Endodermal cell (in vitro differentiated cells): ENCODE data around the gene ARSA. TPM values are rescaled to one million over a fixed set of nuclear protein-coding genes. Genes with fewer than 3 reads are reported as not detected.

Experiments
- DNase-seq: peaks from one replicate; pipeline ENCODE4 v3.0.0-alpha.2; 2017
- H3K27ac ChIP-seq: 2 replicates; pipeline ENCODE4 v1.5.1; 2013; ENCODE audit warnings: mild to moderate bottlenecking, low read depth, low read length, moderate library complexity
- H3K27me3 ChIP-seq: 2 replicates; pipeline ENCODE4 v1.6.1; 2013; ENCODE audit warnings: mild to moderate bottlenecking, low read length, moderate library complexity; ENCODE audit not compliant: insufficient read depth, control insufficient read depth, poor library complexity, severe bottlenecking
- H3K36me3 ChIP-seq: 2 replicates; pipeline ENCODE4 v1.7.0; 2013; ENCODE audit warnings: mild to moderate bottlenecking, low read length, moderate library complexity; ENCODE audit not compliant: control insufficient read depth, insufficient read depth
- H3K4me1 ChIP-seq: one replicate; pipeline ENCODE4 v1.7.0; 2013; ENCODE audit warnings: low read length; ENCODE audit not compliant: control insufficient read depth, insufficient read depth
- H3K4me3 ChIP-seq: 2 replicates; pipeline ENCODE4 v1.5.1; 2013; ENCODE audit warnings: mild to moderate bottlenecking, low read length, moderate library complexity
- H3K9ac ChIP-seq: 2 replicates; pipeline ENCODE4 v1.6.1; 2013; ENCODE audit warnings: mild to moderate bottlenecking, low read length, moderate library complexity; ENCODE audit not compliant: poor library complexity, severe bottlenecking; ENCODE audit errors: extremely low read depth
- H3K9me3 ChIP-seq: 2 replicates; pipeline ENCODE4 v1.6.1; 2013; ENCODE audit warnings: mild to moderate bottlenecking, low read length, moderate library complexity; ENCODE audit not compliant: control insufficient read depth
- H3K27ac Mint-ChIP-seq: 2 replicates; pipeline ENCODE4 v1.8.0; 2020; ENCODE audit warnings: mixed read lengths
- H3K27me3 Mint-ChIP-seq: 2 replicates; pipeline ENCODE4 v1.8.0; 2021; ENCODE audit warnings: mild to moderate bottlenecking, mixed read lengths; ENCODE audit not compliant: insufficient read depth
- H3K36me3 Mint-ChIP-seq: 2 replicates; pipeline ENCODE4 v1.8.0; 2020; ENCODE audit warnings: low read depth, mixed read lengths
- H3K4me1 Mint-ChIP-seq: 2 replicates; pipeline ENCODE4 v1.8.0; 2020; ENCODE audit warnings: mixed read lengths
- H3K4me3 Mint-ChIP-seq: 2 replicates; pipeline ENCODE4 v1.8.0; 2020; ENCODE audit warnings: mild to moderate bottlenecking, moderate library complexity, mixed read lengths
- H3K9me3 Mint-ChIP-seq: 2 replicates; pipeline ENCODE4 v1.8.0; 2020; ENCODE audit warnings: mild to moderate bottlenecking, mixed read lengths
- CTCF ChIP-seq: fragments of 200-600 bp; sonication (generic); conservative IDR thresholded peaks from 2 replicates; pipeline ENCODE4 v1.5.0; 2021; ENCODE audit warnings: antibody characterized with exemption, mild to moderate bottlenecking
- WGBS, 2 experiments: methylation state at CpG; one replicate each; pipeline versions ENCODE4 v1.1.5 to v1.1.7; 2013; ENCODE audit warnings: missing lambda C conversion rate in 2 of 2, mixed read lengths in 1 of 2; ENCODE audit not compliant: insufficient coverage in 1 of 2, insufficient read length in 1 of 2; 5-methylcytosine and 5-hydroxymethylcytosine counted together
- total RNA-seq, 2 donors: library from RNA; stranded (reverse); fragmentation: NEBNext Ultra II Directional in 1 of 2; extraction: Animal tissue kit (Norgen Biotek cat#: 25700) in 1 of 2; gene quantifications; 2 replicates in 1 of 2; 3 replicates in 1 of 2; pipeline ENCODE4 v1.2.1, GENCODE V29; 2021

ARSA gene
- total RNA-seq, 2 donors from 2014 or later = 28.6 to 30.6 TPM

- no peak overlapping the region for H3K4me3 Mint-ChIP-seq
- peak; percentile 31 for DNase-seq
- no peaks in the 10 kb centered on the region for H3K9me3 Mint-ChIP-seq
- 88 to 91% methylated on average over 16 to 18 of the region's 18 CpGs for WGBS, 2 experiments
- Histone ChIP-seq H3K4me1 (no peaks in the 10 kb centered on the region), H3K27ac (no peak overlapping the region), H3K4me3 (no peak overlapping the region), H3K36me3 (no peaks in the 10 kb centered on the region), H3K9me3 (no peaks in the 10 kb centered on the region), H3K9ac (no peak overlapping the region), H3K27me3 (peaks cover 59% of the 10 kb centered on the region)
- no peak for TF ChIP-seq CTCF
- H3K27me3 Mint-ChIP-seq = peaks cover 86% of the 10 kb centered on the region
- no peaks in the 10 kb centered on the region for H3K36me3 Mint-ChIP-seq
- no peaks in the 10 kb centered on the region for H3K4me1 Mint-ChIP-seq
- no peak overlapping the region for H3K27ac Mint-ChIP-seq
These were observed 20.9 kb downstream of the ARSA start for GRCh38 chr22:50606946-50607658.

GRCh38 chr22:50606165-50606945 is 21.6 kb downstream of the ARSA start:
- Histone ChIP-seq H3K9ac (no peak overlapping the region), H3K27me3 (peaks cover 66% of the 10 kb centered on the region), H3K27ac (no peak overlapping the region), H3K9me3 (no peaks in the 10 kb centered on the region), H3K4me1 (no peaks in the 10 kb centered on the region), H3K36me3 (no peaks in the 10 kb centered on the region), H3K4me3 (no peak overlapping the region)
- Mint-ChIP-seq H3K4me3 (no peak overlapping the region), H3K27me3 (peaks cover 89% of the 10 kb centered on the region), H3K4me1 (no peaks in the 10 kb centered on the region), H3K36me3 (no peaks in the 10 kb centered on the region), H3K9me3 (no peaks in the 10 kb centered on the region), H3K27ac (no peak overlapping the region)
- DNase-seq = peak; percentile 70
- peak; percentile 53 for TF ChIP-seq CTCF
- WGBS, 2 experiments = 83 to 86% methylated on average over 9 to 19 of the region's 19 CpGs

DNA sequence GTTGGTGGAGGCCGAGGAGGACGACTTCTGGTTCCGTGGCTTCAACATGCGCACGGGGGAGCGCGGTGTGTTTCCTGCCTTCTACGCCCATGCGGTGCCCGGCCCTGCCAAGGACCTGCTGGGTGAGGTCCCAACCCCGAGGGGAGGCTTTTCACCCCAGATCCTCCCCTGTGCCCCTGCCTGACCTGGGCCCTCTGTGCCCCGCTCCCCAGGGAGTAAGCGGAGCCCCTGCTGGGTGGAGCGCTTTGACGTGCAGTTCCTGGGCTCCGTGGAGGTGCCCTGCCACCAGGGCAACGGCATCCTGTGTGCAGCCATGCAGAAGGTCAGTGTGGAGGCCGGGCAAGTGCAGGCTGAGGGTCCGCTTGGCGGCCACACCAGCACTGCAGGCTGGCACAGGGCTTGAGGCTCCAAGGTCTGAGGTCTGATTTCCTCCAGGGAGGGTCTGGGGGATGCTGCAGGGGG is 22.3 kb downstream of the ARSA start:
- no peaks in the 10 kb centered on the region for H3K4me1 ChIP-seq
- Mint-ChIP-seq H3K36me3 (no peaks in the 10 kb centered on the region), H3K9me3 (no peaks in the 10 kb centered on the region), H3K4me1 (no peaks in the 10 kb centered on the region), H3K4me3 (no peak overlapping the region), H3K27ac (no peak overlapping the region), H3K27me3 (peaks cover 89% of the 10 kb centered on the region)
- H3K9me3 ChIP-seq = no peaks in the 10 kb centered on the region
- H3K36me3 ChIP-seq = no peaks in the 10 kb centered on the region
- no peak overlapping the region for H3K9ac ChIP-seq
- TF ChIP-seq CTCF = no peak
- 89% methylated on average over 17 to 20 of the region's 20 CpGs for WGBS, 2 experiments
- H3K27me3 ChIP-seq = peaks cover 71% of the 10 kb centered on the region
- no peak overlapping the region for H3K4me3 ChIP-seq
- no peak for DNase-seq
- H3K27ac ChIP-seq = no peak overlapping the region
